GM12801 (cell line): ENCODE data around the gene RASGEF1B.

Source experiments
- TF ChIP-seq, protein P1 (sequence below): IDR thresholded peaks from one replicate; pipeline ENCODE4 v1.5.1; 2011; ENCODE audit warnings: control low read depth; ENCODE audit not compliant: insufficient read length; ENCODE audit errors: extremely low read depth

RASGEF1B gene

DNA sequence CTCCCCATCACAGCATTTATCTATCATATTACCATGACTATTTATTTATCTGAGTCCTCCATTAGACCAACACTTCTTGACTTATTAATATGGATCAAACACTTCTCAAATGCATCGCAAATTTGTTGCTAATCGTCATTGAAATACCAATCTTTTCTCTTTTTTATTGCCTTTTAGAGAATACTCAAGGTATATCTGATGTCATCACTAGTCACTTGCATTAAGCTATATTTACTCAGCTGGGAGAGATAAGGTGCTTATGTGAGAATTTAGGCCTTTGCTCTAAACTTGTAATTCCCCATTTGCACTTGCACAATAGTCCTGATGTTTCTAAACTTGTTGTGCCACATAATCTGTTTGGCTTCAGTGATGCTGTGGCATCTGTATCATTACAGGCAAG lies 95.0 kb downstream of the RASGEF1B start:
- TF ChIP-seq, protein P1, sequence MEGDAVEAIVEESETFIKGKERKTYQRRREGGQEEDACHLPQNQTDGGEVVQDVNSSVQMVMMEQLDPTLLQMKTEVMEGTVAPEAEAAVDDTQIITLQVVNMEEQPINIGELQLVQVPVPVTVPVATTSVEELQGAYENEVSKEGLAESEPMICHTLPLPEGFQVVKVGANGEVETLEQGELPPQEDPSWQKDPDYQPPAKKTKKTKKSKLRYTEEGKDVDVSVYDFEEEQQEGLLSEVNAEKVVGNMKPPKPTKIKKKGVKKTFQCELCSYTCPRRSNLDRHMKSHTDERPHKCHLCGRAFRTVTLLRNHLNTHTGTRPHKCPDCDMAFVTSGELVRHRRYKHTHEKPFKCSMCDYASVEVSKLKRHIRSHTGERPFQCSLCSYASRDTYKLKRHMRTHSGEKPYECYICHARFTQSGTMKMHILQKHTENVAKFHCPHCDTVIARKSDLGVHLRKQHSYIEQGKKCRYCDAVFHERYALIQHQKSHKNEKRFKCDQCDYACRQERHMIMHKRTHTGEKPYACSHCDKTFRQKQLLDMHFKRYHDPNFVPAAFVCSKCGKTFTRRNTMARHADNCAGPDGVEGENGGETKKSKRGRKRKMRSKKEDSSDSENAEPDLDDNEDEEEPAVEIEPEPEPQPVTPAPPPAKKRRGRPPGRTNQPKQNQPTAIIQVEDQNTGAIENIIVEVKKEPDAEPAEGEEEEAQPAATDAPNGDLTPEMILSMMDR: no peak
